Endothelial cell (in vitro differentiated cells): Measurements from ENCODE around the gene PYROXD2. TPM values are rescaled to one million over a fixed set of nuclear protein-coding genes. Genes with fewer than 3 reads are reported as not detected.

Experiments used
- DNase-seq: peaks from one replicate; pipeline ENCODE4 v3.0.0; 2021; ENCODE audit warnings: low spot score
- H3K27ac Mint-ChIP-seq: one replicate; pipeline ENCODE4 v1.8.0; 2021; ENCODE audit warnings: mixed read lengths, inconsistent platforms; ENCODE audit not compliant: unreplicated experiment
- H3K27me3 Mint-ChIP-seq: one replicate; pipeline ENCODE4 v1.8.0; 2021; ENCODE audit warnings: mild to moderate bottlenecking, moderate library complexity, mixed read lengths, inconsistent platforms; ENCODE audit not compliant: unreplicated experiment
- H3K36me3 Mint-ChIP-seq: one replicate; pipeline ENCODE4 v1.8.0; 2021; ENCODE audit warnings: mild to moderate bottlenecking, low read depth, mixed read lengths, inconsistent platforms; ENCODE audit not compliant: unreplicated experiment
- H3K4me1 Mint-ChIP-seq: one replicate; pipeline ENCODE4 v1.8.0; 2021; ENCODE audit warnings: mild to moderate bottlenecking, mixed read lengths, inconsistent platforms; ENCODE audit not compliant: unreplicated experiment
- H3K4me3 Mint-ChIP-seq: one replicate; pipeline ENCODE4 v1.8.0; 2021; ENCODE audit warnings: mild to moderate bottlenecking, mixed read lengths, inconsistent platforms; ENCODE audit not compliant: unreplicated experiment
- H3K9me3 Mint-ChIP-seq: one replicate; pipeline ENCODE4 v1.8.0; 2021; ENCODE audit warnings: mixed read lengths, inconsistent platforms; ENCODE audit not compliant: unreplicated experiment
- total RNA-seq: library from RNA; stranded (reverse); fragmentation: NEBNext Ultra II Directional; extraction: Animal tissue kit (Norgen Biotek cat#: 25700); gene quantifications from one replicate; pipeline ENCODE4 v1.2.1, GENCODE V29; 2021; ENCODE audit not compliant: unreplicated experiment
- TF ChIP-seq, protein P1 (sequence below): fragments of 200-600 bp; sonication (generic); IDR thresholded peaks from one replicate; pipeline ENCODE4 v1.5.0; 2021; ENCODE audit warnings: antibody characterized with exemption; ENCODE audit not compliant: unreplicated experiment

Gene PYROXD2
- total RNA-seq, 1 donor from 2014 or later = 5.8 TPM

DNA sequence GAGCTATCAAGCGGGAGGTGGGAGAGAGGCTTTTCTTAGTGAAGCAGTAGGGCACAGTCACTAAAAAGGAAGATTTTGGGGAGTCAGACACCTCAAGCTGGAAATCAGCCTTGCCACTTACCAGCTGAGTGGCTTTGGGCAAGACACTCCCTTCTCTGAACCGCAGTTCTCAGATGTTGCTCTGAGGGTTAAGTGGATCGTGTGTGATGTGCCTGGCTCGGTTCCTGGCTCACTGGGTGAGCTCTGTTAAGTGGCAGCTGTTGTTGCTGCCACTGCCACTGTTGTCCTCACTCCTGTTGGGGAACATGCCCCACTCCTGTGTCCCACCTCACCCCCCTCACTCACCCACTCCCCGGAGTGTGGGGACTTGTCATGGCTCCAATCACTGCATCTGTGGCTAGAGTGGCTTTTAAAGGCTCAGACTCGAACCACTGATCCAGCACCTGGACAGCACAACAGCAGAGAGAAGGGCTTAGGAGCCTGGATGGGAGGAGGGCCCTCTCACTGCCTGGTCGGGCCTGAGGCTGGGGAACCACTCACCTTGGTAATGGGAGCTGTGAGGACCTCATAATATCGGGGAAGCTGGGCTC lies 20.0 kb downstream of the PYROXD2 start:
- H3K4me3 Mint-ChIP-seq = no peak overlapping the region
- no peaks in the 10 kb centered on the region for H3K9me3 Mint-ChIP-seq
- no peaks in the 10 kb centered on the region for H3K36me3 Mint-ChIP-seq
- H3K27me3 Mint-ChIP-seq = peaks cover 13% of the 10 kb centered on the region
- H3K4me1 Mint-ChIP-seq = peaks cover 3% of the 10 kb centered on the region
- TF ChIP-seq, protein P1, sequence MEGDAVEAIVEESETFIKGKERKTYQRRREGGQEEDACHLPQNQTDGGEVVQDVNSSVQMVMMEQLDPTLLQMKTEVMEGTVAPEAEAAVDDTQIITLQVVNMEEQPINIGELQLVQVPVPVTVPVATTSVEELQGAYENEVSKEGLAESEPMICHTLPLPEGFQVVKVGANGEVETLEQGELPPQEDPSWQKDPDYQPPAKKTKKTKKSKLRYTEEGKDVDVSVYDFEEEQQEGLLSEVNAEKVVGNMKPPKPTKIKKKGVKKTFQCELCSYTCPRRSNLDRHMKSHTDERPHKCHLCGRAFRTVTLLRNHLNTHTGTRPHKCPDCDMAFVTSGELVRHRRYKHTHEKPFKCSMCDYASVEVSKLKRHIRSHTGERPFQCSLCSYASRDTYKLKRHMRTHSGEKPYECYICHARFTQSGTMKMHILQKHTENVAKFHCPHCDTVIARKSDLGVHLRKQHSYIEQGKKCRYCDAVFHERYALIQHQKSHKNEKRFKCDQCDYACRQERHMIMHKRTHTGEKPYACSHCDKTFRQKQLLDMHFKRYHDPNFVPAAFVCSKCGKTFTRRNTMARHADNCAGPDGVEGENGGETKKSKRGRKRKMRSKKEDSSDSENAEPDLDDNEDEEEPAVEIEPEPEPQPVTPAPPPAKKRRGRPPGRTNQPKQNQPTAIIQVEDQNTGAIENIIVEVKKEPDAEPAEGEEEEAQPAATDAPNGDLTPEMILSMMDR = no peak
- no peak overlapping the region for H3K27ac Mint-ChIP-seq
- no peak for DNase-seq

DNA sequence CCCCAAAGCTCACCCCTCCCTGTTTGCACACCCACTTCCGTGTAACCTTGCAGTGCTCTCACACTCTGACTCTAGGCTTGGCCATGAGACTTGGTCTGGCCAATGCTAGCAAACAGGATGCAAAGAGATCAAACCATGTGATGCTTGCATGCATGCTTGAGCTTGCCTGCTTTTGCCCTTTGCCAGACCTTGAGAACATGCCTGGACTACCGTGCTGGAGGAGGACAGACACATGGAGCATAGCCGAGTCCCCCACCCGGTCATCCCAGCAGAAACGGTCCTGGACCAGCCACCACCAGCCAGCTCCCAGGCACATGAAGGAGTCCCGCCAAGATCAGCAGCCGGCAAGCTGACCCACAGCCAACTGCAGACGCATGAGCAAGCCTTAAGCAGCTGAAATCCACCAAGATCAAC lies 23.4 kb downstream of the PYROXD2 start:
- no peak for DNase-seq
- Mint-ChIP-seq H3K9me3 (no peaks in the 10 kb centered on the region), H3K4me1 (peaks cover 3% of the 10 kb centered on the region), H3K27ac (no peak overlapping the region), H3K4me3 (no peak overlapping the region), H3K36me3 (peaks cover 5% of the 10 kb centered on the region), H3K27me3 (peaks cover 13% of the 10 kb centered on the region)
- TF ChIP-seq, protein P1 = no peak

DNA sequence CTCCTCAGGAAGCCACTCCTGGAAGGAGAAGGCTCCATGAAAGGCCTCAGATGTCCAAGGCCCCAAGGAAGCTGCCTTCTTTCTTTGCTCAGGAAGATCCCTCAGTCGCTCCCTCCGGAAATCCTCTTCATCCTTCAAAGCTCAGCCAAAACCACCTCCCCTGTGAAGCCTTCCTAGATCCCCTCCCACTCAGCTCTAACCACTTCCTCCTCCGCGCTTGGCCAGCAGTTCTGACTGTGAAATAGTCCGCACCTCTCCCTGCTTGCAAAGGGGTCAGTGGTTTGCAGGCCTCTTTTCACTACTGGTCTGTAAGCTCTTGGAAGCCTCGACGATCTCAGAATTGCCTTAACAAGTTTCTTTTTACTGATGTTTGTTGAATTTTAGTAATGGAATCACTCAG lies 23.9 kb downstream of the PYROXD2 start:
- Mint-ChIP-seq H3K27me3 (peaks cover 11% of the 10 kb centered on the region), H3K36me3 (peaks cover 5% of the 10 kb centered on the region), H3K4me1 (peaks cover 3% of the 10 kb centered on the region), H3K27ac (no peak overlapping the region), H3K4me3 (no peak overlapping the region), H3K9me3 (no peaks in the 10 kb centered on the region)
- TF ChIP-seq, protein P1 = no peak
- DNase-seq = no peak

DNA sequence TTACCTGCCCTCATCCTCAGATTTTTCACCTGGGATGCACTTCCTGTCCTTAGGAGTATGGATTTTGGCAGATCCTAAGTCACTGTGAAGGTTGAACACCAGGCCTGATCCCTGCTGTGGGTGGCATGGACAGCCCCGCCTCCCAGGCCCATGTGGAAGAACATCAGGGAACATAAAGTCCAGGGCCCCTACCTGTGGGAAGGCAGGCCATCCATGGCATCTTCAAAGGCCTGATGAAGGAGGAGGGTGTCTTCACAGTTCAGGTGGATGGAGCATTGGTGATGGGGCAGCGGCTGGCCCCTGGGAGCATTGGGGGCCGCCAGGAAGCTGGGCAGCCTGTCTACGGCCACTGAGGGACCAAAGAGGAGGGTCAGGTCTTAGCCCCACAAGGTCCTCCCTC lies 24.6 kb downstream of the PYROXD2 start:
- H3K27me3 Mint-ChIP-seq = peaks cover 11% of the 10 kb centered on the region
- H3K27ac Mint-ChIP-seq = no peak overlapping the region

DNA sequence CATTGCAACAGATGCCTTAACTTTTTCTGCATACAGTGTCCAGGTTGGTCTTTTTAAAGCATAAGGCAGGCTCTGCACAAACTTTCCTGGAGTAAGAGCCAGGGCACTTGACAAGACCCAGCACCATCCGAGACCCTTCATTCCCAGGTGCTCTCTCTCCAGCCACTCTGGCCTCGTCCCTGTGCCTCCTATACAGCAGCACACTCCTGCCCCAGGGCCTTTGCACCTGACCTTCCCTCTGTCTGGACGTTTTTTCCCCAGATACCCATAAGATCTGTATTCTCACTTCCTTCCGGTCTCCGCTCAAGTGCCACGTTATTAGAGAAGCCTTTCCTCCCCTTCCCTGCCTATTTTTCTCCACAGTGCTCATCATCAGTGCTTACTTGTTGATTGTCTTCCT lies 25.6 kb downstream of the PYROXD2 start:
- Mint-ChIP-seq H3K36me3 (peaks cover 5% of the 10 kb centered on the region), H3K4me3 (no peak overlapping the region), H3K27ac (no peak overlapping the region), H3K27me3 (peaks cover 11% of the 10 kb centered on the region), H3K9me3 (no peaks in the 10 kb centered on the region), H3K4me1 (peaks cover 7% of the 10 kb centered on the region)
- DNase-seq = no peak
- TF ChIP-seq, protein P1 = no peak

More for the DNA sequence above, 24.6 kb downstream of the PYROXD2 start:
- H3K9me3 Mint-ChIP-seq = no peaks in the 10 kb centered on the region
- no peak overlapping the region for H3K4me3 Mint-ChIP-seq
- TF ChIP-seq, protein P1 = no peak
- H3K4me1 Mint-ChIP-seq = peaks cover 3% of the 10 kb centered on the region
- H3K36me3 Mint-ChIP-seq = peaks cover 5% of the 10 kb centered on the region
- DNase-seq = no peak
